Bone marrow (tissue), 2 donors: Measurements from ENCODE around the gene GRIP1.

Source experiments
- DNase-seq, 2 donors: peaks; one replicate each; lab custom pipeline; 2025; lab: John Stamatoyannopoulos, UW

Gene GRIP1

DNA sequence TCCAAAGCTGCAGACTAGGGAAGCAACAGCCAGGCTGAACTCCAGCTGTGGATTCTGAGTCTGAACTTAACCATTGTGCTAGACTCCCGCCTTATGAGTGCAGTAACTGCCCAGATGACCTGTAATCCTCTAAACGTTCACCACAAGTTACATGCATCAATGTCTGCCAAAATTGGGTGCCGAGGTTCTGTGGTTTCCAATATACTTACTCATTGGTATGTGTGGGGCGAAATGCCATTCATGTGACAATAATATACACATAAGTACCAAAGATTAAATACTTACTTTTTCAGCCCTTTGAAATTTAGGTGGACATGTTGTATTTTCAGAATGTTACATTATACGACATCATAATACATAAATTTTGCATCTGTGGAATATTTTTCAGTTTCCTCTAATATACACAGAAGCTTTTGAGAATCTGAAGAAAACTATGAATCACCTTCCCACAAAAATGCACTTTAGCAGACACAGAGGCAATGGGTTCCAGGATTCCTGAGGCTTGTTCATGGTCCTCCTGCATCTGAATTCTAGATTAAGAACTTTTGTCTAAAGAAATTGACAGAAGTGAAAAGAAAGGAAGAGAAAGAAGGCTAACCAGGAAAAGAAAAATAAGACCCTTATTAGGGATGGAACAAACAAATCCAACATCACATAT, 31.7 kb downstream of the GRIP1 start:
- no peak for DNase-seq

DNA sequence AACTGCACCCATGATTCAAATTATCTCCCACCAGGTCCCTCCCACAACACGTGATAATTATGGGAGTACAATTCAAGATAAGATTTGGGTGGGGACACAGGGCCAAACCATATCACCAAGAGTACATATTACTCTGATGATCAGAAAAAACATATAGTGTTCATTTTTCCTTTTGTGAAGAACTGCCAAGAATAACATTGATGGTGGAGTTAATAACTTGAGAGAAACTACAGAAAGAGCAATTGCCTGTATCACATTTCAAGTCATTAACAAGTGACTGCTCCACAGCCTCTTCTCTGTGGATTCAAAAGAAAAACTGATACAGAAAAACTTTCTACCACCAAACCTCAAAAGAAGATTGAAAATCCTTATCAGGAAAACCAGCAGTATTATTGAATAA, 34.7 kb downstream of the GRIP1 start:
- no peak for DNase-seq

DNA sequence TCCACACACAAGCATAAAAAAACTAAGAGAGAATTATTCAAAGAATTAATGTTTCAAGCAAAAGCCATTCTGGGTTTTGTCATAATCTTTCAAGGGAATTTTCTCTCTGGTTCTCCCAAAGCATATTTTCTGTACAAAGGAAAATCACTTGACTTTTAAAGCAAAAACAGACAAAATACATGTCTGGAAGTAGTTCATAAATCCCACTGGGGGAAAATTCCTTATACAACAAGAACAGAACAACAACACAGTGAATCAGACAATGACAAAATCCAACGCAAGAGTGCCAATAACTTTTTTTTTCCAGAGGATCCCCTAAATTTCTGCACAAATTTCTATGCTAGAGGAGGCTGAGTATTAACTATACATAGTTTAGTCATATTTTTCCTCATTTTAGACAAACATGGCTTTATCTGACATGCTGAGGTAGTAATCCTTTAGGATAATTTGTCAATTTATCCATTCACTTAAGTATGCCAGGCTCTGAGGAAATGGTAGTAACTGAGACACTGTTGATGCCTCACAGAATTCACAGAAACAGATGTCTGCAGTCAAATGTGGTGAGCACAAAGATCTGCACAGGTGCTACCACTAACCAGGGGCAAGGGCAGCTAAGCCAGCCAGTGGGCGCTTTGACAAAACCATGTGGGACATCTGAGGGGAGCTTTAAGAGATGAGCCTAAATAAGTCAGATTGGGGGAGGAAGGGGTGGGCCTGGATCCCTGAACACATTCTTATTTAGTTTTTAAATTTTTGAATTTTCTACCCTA, 38.0 kb downstream of the GRIP1 start:
- no peak for DNase-seq

DNA sequence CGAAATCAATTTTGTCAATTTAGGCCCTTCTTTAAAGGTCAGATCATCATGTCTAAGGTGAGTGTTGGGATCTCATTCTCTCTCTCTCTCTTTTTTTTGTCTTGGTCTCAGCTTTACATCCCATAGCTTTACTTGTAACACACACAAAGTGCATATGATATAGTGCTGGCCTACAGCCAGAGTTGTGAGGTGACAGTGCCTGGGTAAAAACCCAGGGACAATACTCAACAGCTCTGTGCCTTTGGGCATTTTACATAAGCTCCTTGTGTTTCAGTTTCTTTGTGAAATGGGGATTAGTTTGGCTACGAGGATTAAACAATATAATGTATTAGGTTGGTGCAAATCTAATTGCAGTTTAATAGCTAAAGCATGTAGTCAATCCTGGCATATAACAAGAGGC, 40.2 kb downstream of the GRIP1 start:
- DNase-seq, result no peak

DNA sequence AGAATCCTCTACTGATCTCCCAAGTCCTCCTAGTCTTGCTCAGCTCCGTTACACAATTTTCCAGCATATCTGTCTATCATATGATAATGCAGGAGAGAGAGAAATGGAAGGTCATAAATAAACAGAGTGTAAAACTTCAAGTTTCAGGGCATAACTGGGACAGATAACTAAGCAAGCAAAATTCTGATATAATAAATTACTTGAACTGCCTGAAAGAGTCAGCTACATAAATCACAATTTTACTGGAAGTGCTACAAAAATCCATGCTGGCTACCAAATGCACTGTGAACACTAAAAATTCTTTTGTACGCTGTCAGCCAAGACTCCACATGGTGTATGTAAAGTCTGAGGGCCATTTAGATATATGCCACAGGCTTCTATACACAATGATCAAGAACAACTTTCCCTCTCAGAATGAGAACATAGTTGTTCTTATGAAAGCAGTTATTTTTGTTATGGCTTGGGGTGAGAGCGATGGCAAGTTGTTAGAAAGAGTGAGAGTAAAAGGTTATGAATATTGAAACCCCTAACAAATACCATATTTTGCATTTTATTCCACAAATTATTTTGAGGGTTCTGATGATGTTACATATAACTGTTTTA, 41.1 kb downstream of the GRIP1 start:
- DNase-seq, result no peak

DNA sequence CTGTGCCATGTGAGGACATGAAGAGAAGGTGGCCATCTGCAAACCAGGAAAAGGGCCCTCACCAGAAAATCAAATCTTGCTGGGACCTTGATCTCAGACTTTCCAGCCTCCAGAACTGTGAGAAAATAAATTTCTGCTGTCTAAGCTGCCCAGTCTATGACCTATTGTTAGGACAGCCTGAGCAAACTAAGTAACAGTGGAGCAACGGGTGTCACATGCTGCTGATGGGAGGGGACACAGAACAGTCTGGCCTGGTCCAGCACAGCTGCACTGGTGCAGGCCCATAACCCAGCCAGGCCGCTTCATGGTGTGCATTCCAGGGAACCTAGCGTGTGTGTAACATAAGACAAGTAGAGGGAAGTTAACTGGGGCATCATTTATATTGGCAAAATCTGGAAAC, 42.1 kb downstream of the GRIP1 start:
- DNase-seq, result no peak

DNA sequence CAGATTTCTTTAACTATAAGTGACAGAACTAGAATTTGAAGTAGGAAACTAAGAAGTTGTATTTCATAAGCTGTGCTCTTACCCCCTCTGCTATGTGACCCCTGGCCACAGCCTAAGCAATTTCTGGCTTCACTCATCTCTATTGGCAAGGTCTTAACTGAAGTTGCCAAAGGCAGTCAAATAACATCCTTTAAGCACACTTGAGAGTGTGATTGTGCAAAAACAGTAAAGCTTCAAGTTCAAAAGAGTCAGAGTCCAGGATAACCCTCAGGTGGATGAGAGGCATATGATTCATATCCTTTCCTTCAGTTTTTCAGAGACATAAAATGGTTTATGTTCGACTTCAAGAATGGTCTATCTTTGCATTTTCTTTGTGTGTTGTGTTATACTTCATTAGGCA, 45.2 kb downstream of the GRIP1 start:
- no peak for DNase-seq

DNA sequence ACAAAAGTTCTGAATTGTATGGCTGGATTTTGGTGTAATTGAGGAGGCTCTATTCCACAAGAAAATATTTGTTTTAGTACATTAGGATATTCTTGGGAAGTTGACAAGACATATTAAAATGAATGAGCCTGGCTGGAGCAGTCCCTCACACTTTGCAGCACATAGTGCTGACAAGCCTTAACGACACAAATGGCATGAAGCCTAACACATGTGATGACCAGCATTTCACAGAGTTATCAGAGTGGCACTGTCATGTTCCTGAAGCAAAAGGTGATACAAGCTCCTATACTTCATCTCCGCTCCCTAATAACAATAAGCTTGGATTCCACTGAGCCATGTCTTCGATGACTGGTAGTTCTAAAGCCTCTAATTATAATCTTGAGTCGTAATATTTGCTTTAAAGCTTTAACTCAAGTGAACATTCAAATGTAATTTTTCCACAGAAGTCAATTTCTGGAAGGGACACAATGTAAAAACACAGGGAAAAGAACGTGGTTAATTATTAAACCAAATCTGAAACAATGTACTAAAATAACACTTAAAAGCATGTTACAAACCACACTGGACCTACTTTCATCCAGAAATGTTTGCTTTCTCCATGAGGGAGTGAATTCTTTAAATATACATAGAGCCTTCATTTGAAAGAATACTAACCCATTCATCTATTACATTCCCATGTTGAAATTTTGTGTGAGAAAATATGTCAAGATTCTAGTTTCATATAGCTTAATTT, 49.6 kb downstream of the GRIP1 start:
- DNase-seq, result no peak

DNA sequence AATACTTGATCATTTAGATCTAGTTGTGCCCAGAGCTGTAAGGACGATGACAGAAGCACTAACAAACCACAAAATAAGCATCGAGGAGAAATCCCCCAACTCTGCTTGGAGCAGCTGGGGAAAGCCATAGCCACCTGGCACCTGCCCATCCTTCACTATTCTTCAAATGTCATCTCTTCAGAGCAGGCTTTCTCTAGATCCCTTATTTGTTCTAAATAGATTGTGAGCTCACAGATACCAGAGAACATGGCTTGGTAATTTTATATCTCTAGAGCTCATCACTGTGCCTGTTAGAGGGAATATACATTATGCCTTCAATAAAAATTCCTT, 50.9 kb downstream of the GRIP1 start:
- no peak for DNase-seq

DNA sequence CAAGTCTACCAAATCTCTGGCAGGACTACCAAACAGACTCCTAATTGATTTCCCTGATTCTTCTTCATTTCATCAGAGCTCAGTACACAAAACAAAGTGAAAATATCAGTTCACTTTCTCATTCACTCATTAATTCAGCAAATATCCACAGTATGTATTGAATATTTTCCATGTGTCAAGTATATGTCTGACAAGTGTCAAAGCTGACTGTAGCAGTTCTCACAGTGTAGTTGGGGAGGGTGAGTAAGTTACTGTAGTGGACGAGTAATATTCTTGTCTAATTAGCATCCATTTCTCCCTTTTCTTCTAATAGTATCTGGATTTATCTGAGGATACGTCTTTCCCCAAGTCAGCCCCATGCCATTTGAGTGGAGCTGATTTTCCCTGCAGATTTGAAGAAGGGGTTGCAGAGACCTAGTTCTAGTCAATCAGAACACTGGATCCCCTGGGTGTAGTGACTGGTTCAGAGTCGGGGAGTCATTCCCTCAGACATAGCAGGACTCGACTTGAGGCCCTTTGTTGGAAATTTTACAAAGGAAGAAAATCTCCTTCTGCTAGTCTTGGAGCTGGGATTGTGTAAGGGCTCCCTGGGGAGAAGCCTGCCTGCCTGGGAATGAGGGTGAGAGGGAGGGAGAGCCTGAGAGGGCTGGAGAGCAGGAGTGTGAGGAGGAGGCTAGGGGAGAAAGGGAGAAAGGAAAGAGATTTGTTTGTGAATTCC, 51.4 kb downstream of the GRIP1 start:
- no peak for DNase-seq

DNA sequence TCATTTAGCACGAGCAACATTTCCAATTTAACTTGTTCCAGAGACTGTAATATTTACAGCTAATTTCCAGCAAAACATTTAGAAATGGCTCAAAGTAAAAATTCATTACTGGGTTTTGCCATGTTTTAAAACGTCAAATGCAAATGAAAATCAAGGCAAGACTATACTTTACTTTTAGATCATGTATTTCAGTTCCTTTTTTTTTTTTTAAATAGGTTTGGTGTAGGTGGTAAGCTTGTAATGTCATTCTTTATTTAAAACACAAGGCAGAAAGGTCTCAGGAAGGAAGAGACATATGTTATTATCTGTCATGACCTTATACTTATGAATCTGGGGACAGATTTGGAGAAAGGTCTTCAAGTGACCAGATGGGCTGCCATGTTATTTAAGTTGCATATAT, 54.1 kb downstream of the GRIP1 start:
- no peak for DNase-seq

DNA sequence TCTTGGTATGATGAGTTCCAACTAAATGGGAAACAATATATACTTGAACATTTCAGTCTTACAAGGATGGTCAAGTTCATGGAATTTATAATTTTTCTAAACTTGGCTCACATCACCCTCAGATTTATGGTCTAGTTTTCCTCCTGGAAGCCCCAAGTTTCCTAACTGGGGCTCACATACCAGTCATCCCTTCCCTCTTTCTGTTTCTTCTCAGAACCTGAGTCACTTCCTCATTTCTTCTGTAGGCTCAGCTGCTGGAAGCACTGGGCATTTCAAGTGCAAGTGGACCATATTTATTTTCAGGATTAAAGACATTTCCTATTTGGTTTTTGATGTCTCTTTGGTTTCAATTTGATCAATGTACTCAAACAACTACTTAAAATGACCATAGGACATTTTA, 55.4 kb downstream of the GRIP1 start:
- peak in 1 of 2 donors; percentile 30 for DNase-seq

DNA sequence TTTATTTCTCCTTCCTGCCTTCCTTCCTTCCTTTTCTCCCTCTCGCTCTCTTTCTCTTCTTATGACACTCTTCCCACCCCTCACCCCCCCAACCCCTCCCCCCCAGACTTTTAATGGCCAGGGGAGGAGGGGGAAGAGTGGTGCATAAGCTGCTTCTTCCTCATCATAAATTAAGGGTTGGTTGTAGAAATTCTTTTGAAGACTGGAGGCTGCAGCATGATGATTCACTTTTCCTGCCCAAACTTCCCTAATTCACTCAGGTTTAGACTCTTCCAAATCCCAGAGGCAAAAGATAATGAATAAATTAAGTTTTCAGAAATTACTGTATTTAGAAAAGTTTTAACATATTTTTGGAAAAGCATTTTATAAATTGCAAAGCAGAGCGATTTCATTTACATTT, 58.2 kb downstream of the GRIP1 start:
- peak in 1 of 2 donors; percentile 4 for DNase-seq

DNA sequence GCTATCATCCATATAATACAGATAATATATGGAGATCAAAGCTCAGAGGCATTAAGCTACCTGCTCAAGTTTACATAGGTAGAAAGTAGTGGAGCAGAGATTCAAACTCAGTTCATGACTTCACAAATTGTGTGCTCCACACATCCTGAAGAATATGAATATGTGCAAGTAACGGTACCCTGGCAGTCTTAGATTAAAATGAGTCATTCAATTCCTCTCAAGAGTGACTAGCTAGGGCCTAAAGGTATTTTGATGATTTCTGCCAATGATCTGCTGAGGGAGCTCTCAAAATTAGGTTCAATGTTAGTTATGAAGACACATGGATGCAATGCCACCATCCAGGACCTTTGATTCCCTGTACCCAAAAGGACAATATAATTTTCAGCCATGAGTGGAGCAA, 58.9 kb downstream of the GRIP1 start:
- DNase-seq, result peak in 1 of 2 donors; percentile 4

DNA sequence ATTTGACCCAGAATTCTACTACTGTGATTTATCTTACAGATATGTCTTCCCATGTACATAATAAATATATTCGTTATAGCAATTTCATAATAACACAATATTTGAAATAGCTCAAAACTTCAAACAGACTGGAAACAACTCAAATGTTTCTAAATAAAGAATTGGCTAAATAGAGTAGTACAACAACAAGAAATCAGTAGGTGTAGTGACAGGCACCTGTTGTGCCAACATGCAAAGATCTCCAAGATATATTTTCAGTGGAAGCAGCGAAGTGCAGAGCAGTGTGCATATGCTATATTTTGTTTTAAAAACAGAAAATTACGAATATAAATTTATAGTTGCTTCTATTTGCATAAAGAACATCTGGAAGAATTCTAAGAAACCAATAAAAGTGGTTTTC, 60.9 kb downstream of the GRIP1 start:
- DNase-seq, result no peak

DNA sequence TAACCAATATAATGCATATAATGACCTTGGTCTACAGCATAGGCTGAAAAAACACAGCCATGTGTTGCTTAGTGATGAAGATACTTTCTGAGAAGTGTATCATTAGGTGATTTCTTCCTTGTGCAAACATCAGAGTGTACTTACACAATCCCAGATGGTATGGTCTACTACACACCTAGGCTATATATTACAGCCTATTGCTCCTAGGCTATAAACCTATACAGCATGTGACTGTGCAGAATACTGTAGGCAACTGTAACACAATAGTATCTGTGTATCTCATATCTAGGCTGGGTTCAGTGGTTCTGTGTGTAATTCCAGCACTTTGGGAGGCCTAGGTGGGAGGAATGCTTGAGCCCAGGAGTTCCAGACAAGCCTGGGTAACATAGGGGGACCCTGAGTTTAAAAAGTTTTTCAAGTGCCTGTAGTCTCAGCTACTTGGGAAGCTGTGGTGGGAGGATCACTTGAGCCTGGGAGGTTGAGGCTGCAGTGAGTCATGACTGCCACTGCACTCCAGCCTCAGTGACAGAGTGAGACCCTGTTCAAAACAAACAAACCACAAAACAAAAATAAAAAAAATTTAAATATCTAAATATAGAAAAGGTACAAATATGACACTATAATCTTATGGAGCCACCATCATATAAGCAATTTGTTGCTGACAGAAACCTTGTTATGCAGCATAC, 66.6 kb downstream of the GRIP1 start:
- no peak for DNase-seq

DNA sequence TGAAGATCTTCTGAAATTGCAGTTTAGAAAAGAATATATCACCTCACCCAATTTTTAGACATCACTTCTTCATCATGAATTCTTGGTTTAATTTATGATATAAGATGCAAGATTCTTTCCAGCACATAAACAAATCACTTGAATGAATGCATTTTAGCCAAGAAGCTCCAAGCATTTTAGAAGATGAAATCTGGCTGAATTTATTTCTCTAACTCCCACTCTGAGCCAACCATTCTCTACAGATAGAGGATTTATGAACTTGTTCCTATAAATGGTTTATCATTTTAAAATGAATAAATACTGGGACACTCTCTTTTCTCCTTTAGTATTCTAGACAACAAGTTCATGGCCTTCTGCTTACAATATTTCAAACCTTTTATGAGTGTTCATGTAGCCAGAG, 71.7 kb downstream of the GRIP1 start:
- no peak for DNase-seq

DNA sequence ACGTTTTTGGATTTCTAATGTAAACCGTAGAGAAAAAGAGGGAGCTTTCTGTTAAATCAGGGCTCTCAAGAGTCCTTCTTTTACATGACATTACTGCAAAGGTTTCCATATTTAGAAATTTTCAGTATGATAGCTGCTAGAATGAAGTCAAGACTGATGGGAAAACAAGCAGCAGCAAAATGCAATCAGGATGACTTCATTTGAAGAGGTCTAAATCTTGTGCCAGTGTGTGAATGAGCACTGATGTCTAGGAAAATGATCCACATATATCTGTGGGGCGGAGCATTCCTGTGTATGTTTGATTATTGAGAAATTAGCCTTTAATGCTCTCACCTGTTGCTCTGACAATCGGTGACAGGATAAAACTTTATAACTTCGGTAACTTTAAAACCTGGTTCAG, 73.6 kb downstream of the GRIP1 start:
- no peak for DNase-seq

DNA sequence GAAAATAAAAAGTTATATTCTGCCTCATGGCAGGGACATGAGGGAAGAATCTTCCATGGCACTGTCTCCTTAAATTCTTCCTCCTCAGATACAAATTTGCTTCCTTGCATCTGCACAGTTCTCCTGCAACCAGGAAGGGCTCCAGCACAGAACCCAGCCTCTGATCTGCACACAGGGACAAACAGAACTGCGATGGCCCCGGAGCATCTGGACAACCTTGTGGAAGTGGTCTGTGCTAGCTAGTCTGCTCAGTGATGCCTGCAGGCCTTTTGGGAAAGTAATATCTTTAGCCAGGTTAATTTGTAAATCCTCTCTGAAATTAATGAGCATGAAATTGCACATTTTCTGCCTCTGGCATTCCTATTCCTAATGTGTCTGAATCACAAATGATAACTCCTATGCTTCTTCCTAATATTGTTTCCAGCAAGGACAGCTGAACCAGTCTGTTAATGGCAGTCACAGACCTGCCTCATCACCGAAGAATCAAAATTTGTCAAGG, 74.8 kb downstream of the GRIP1 start:
- DNase-seq, result no peak

DNA sequence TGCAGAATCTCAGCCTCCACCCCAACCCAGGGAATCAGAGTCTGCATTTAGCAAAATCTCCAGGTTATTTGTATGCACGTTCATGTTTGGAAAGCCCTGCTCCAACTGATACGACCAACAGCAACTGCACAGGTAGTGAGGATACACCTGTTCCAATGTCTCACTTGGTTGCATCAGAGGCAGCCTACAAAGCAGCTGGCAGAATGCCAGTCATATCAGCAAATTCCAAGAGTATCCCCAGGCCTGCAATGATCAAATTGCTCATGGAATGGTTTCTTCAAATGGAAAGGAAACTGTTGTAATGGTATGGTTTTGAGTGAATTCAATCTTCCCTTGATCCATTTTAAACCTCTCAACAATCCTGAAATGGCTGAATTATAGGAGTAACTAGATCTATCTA, 75.4 kb downstream of the GRIP1 start:
- no peak for DNase-seq

DNA sequence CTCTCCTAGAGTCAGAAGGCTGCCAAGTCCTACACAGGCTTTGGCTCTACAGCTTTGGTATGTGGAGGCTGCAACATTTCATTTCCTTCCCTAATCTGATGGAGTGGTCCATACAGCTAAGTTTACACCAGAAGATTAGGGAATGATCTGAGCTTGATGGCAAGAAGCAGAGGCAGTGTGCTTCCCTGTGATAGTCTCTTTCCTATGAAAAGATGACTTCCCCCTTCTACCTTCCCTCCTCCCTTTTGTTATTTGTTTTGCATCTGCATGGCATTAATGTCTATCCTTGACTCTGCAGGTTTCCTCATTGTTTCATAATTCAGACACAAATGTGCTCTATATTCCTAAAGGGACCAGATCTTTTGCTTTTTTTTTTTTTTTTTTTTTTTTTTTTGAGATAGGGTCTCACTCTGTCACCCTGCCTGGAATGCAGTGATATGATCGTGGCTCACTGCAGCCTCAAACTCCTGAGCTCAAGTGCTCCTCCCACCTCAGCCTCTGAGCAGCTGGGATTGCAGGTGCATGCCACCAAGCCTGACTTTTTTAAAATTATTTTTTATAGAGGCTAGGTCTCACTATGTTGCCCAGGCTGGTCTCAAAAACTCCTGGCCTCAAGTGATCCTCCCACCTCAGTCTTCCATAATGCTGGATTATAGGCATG, 76.3 kb downstream of the GRIP1 start:
- DNase-seq, result no peak
